Placental epithelial cell (primary cell): ENCODE measurements around the gene RBMY1D. TPM values are rescaled to one million over a fixed set of nuclear protein-coding genes. Genes with fewer than 3 reads are reported as not detected.

Source experiments
- total RNA-seq: library from RNA; depleted of rRNA; stranded (reverse); fragments of >200 nt; gene quantifications from 2 replicates; pipeline ENCODE4 v1.2.3, GENCODE V29; 2012

The RBMY1D gene
- total RNA-seq, result not detected in 2 replicates

DNA sequence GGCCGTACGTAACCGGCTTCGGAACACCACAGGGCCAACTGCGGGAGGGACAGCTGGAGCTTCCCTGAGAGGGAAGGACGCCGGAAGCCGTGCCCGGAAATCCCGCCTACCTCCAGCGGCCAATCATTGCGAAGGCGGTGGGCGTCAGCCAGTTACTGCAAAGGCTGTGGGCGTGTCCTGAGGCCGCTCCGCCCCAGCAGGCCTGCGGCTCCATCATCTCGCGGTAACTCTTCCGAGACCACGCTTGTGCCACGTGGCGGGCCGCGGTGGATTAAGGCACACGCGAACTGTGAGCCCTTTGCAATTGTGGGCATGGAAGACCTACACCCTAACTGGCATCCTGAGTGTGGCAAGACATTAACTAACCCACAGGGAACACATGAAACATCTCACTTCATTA, at the start of gene RBMY1D:
Gene RBMY1D, minus strand, starts transcription at position 101 of the 400 bp plus-strand sequence. CDS start 2,013 bp downstream, outside the sequence.

GRCh38 chrY:21917932-21918331, 23.6 kb upstream of the RBMY1D start, which contains the start of gene RBMY1E:
Gene RBMY1E (minus strand): TSS chrY:21918032. CDS start chrY:21916054, 1,978 bp downstream.

Other genes starting within 250 kb of the RBMY1D start
- gene RBMY1E, start 23.5 kb upstream of the RBMY1D start, total RNA-seq, result not detected in 2 replicates